Keratinocyte (primary cell): Measurements from ENCODE around the gene ITGB3.

Source experiments
- EZH2 ChIP-seq: IDR thresholded peaks from one replicate; pipeline ENCODE4 v1.6.1; 2012; ENCODE audit warnings: inconsistent platforms, mild to moderate bottlenecking, low read length, moderate library complexity
- TF ChIP-seq, protein P1 (sequence below), 3 experiments: IDR thresholded peaks in 1 of 3; conservative IDR thresholded peaks in 1 of 3; optimal IDR thresholded peaks in 1 of 3; 2 replicates in 2 of 3; 3 replicates in 1 of 3; pipeline versions ENCODE3 to v1.5.1; 2011; ENCODE audit warnings: low read length in 3 of 3, mild to moderate bottlenecking in 3 of 3, moderate library complexity in 2 of 3, control low read depth in 1 of 3, inconsistent platforms in 1 of 3; ENCODE audit not compliant: insufficient read depth in 2 of 3; ENCODE audit errors: extremely low read depth in 1 of 3

DNA sequence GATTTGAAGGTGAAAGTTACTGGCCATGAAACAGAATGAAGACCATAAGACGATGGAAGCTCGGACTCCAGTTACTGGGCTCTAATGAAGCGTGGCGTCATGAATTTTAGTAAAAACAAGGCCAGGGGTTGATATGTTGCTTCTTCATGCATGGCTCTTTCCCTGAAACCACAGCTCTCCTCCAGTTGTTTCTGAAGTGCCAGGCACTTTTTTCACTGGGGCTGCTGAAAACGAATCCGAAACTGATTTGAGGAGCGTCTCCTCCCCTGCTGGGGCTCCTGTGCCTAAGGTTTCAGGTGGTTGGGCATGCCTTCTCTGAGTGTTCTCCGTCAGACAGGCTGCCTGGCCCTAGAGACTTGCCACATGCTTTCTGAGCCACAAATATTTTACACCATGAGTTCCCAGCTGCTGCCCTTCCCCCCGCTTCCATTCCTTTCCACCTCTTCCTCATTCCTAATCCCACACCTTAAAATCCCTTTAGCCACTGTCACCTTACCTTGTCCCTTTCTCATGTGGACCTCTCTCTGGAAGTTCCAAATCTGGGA is 48.1 kb upstream of the ITGB3 start:
- TF ChIP-seq EZH2, result no peak
- TF ChIP-seq, protein P1, sequence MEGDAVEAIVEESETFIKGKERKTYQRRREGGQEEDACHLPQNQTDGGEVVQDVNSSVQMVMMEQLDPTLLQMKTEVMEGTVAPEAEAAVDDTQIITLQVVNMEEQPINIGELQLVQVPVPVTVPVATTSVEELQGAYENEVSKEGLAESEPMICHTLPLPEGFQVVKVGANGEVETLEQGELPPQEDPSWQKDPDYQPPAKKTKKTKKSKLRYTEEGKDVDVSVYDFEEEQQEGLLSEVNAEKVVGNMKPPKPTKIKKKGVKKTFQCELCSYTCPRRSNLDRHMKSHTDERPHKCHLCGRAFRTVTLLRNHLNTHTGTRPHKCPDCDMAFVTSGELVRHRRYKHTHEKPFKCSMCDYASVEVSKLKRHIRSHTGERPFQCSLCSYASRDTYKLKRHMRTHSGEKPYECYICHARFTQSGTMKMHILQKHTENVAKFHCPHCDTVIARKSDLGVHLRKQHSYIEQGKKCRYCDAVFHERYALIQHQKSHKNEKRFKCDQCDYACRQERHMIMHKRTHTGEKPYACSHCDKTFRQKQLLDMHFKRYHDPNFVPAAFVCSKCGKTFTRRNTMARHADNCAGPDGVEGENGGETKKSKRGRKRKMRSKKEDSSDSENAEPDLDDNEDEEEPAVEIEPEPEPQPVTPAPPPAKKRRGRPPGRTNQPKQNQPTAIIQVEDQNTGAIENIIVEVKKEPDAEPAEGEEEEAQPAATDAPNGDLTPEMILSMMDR (optimal IDR thresholded peaks at IDR 0.05 in 1 of 3, IDR thresholded peaks at IDR 0.05 in 1 of 3, conservative IDR thresholded peaks at IDR 0.05 in 1 of 3; ENCODE audit: extremely low read depth in 1 of 3, insufficient read depth in 2 of 3, low read length in 3 of 3), result no peak
